Testis (tissue), 2 donors: ENCODE results near the gene SPATA2.

ENCODE experiments used
- POLR2A ChIP-seq: fragments of 450-650 bp; IDR thresholded peaks from one replicate; pipeline ENCODE4 v1.6.1; 2017; ENCODE audit warnings: antibody characterized with exemption, mild to moderate bottlenecking, moderate library complexity
- TF ChIP-seq, protein P1 (sequence below), 3 experiments: fragments of 450-650 bp in 2 of 3; fragments of 200-600 bp in 1 of 3; sonication (generic) in 1 of 3; IDR thresholded peaks; one replicate each; pipeline ENCODE4 v1.5.1; 2016 to 2019; ENCODE audit warnings: antibody characterized with exemption in 3 of 3, mild to moderate bottlenecking in 2 of 3, moderate library complexity in 1 of 3

DNA sequence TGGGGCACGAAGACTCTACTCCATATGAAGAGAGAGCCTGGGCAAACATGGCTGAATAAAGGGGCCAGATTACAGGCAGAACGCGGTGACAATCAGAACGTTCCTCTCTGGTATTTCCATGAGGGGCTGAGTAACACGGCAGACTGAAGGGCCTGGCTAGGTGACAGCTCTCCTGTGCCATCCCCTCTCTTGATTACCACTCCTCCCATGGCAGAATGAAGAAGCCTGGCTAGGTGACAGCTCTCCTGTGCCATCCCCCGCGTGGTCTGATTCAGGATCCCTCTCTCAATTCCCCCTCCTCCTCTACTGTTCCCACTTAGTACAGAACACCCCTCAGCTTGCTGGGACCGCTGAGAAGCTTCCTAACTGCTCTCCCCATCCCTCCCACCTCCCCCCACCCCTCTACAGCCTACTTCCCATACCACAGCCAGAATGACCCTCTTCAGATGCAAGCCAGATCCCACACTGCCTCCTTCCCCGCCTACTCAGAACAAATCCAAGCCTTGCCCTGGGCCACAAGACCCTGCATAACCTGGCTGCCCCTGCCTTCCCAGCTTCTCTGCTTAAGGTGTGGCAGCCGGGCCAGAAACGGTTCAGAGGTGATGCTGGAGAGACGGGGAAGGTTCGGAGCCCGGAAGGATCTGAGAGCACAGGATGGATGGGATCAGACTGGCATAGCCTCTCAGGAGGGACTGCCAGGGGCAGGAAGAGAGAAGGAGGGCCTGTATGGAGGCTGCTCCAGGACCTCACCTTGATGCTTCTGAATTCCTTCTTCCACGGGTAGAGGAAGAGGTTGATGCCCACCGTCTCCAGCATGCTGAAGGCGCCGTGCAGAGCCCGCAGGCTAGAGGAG lies 7.7 kb downstream of the SPATA2 start:
- TF ChIP-seq POLR2A, result no peak
- TF ChIP-seq, protein P1, sequence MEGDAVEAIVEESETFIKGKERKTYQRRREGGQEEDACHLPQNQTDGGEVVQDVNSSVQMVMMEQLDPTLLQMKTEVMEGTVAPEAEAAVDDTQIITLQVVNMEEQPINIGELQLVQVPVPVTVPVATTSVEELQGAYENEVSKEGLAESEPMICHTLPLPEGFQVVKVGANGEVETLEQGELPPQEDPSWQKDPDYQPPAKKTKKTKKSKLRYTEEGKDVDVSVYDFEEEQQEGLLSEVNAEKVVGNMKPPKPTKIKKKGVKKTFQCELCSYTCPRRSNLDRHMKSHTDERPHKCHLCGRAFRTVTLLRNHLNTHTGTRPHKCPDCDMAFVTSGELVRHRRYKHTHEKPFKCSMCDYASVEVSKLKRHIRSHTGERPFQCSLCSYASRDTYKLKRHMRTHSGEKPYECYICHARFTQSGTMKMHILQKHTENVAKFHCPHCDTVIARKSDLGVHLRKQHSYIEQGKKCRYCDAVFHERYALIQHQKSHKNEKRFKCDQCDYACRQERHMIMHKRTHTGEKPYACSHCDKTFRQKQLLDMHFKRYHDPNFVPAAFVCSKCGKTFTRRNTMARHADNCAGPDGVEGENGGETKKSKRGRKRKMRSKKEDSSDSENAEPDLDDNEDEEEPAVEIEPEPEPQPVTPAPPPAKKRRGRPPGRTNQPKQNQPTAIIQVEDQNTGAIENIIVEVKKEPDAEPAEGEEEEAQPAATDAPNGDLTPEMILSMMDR (IDR thresholded peaks at IDR 0.05), result no peak
